Measurements from ENCODE around the gene FN3K.

DNA sequence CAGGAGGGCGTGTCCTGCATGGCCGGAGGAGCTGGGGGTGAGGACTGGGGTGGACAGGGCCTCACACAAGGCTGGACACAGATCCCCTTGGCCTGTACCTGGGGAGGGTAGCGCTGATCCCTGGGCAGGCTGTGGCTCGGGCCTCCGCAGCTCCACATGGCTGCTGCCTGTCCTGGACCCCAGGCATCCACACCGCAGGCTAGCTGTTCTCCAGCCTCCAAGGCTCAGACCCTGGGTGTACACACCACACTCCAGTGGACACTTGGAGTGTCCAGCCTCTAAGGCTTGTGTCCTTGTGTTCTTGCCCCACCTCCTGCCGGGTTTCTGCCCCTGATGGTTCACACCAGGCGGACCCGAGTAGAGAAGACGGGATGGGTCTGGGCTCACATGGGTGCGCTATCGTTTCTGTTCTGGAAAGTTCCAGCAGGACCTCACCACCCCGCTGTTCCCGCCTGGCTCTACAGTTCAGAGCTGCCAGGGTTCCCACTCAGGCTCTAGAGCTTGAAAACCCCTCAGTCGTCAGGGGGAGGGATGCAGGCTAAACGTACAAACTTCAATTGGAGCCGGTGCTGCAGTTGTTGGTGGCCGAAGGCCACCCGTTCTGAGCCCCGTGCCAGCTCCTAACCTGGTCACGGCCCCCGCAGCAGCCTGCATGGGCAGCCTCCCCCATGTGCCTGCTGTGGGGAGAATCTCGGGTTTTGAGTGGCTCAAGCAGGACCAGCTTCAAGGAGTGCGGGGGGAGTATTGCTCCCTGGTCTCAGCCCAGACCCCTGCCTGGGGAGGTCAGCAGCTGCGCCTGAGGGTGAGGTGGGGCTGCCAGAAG lies 25.5 kb upstream of the FN3K start:
- TF ChIP-seq, protein P1, sequence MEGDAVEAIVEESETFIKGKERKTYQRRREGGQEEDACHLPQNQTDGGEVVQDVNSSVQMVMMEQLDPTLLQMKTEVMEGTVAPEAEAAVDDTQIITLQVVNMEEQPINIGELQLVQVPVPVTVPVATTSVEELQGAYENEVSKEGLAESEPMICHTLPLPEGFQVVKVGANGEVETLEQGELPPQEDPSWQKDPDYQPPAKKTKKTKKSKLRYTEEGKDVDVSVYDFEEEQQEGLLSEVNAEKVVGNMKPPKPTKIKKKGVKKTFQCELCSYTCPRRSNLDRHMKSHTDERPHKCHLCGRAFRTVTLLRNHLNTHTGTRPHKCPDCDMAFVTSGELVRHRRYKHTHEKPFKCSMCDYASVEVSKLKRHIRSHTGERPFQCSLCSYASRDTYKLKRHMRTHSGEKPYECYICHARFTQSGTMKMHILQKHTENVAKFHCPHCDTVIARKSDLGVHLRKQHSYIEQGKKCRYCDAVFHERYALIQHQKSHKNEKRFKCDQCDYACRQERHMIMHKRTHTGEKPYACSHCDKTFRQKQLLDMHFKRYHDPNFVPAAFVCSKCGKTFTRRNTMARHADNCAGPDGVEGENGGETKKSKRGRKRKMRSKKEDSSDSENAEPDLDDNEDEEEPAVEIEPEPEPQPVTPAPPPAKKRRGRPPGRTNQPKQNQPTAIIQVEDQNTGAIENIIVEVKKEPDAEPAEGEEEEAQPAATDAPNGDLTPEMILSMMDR (IDR thresholded peaks at IDR 0.05), result no peak
- no peak for TF ChIP-seq POLR2A (IDR thresholded peaks at IDR 0.05)
